Hepatocyte (in vitro differentiated cells): ENCODE measurements around the gene VWCE.
"Not testable (repeated sequence)": the region's sequence is repeated elsewhere in the genome, so short reads cannot be mapped to it uniquely, and the experiment has no call there.

Experiments used
- CTCF ChIP-seq: fragments of 200-600 bp; sonication (generic); IDR thresholded peaks from 2 replicates; pipeline ENCODE4 v1.5.1; 2016; ENCODE audit warnings: antibody characterized with exemption, mild to moderate bottlenecking; ENCODE audit not compliant: poor library complexity
- EZH2 ChIP-seq: fragments of 200-600 bp; sonication (generic); IDR thresholded peaks from 2 replicates; pipeline ENCODE4 v1.6.1; 2016; ENCODE audit warnings: antibody characterized with exemption, mild to moderate bottlenecking, borderline replicate concordance
- EZH2phosphoT487 ChIP-seq: fragments of 200-600 bp; sonication (generic); IDR thresholded peaks from one replicate; pipeline ENCODE4 v1.6.1; 2018; ENCODE audit warnings: antibody characterized with exemption, mild to moderate bottlenecking, low read depth, moderate library complexity; ENCODE audit not compliant: unreplicated experiment, severe bottlenecking

DNA sequence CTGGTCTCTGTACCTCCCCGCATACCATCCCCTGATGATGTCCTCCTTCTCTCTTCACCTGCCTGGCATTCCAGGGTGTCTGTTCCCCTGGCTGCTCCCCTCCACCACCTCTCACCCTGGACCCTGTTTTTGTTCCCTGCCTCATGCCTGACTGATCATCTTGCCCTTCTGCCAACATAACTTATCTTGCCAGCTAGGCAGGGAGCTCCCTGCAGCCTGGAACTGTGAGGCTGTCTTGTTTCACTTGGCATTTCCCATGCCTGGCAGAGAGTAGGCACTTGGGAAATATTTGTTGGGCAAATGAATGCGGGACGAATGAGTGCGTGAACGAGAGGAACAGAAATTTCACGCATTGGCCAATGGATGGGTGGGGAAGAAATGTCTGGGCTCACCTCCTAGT, 84.5 kb downstream of the VWCE start:
- not testable (repeated sequence) for TF ChIP-seq CTCF, EZH2, EZH2phosphoT487
